GM19324 (cell line): ENCODE results near the gene JAM3.
"Not testable (repeated sequence)": the region's sequence is repeated elsewhere in the genome, so short reads cannot be mapped to it uniquely, and the experiment has no call there.

Experiments used
- ATAC-seq: cut with Tn5 transposase; IDR thresholded peaks from one replicate; pipeline ENCODE4 v1.9.1; 2021; ENCODE audit warnings: mild to moderate bottlenecking, moderate library complexity; ENCODE audit not compliant: unreplicated experiment, low FRiP score

The JAM3 gene

DNA sequence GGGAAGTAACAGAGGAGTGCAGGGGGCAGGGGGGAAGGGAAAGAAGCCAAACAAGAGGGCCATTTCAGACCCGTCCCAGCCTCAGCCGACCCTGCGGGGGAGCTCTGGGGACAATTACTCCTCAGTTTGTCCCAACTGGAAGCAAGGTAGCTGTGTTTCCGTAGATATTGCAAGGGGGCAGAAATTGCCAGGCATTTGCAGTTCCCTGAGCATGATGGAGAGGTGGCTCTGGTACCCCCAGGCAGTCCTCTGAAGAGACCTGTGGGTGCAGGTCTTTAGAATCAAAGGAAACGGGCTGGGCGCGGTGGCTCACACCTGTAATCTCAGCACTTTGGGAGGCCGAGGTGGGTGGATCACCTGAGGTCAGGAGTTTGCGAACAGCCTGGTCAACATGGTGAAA is 13.8 kb upstream of the JAM3 start:
- no peak for ATAC-seq

DNA sequence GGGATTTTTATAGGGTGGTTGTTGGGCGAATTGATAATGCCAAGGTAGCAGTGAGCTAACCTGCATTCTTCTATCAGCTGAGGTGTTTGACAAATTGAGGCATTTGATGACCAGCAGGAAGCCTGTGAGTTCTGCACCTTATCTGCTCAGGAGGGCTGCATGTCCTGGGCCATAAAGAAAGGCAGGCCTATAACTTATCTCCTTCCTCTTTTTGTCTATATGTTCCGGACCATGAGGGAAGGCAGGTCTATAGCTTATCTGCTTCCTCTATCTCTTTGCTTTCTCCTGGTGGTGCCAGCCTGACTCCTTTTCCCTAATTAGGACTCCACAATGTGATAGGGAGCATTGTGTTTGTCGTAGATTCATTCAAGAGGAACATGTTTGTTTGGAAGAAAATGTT is 8.6 kb upstream of the JAM3 start:
- no peak for ATAC-seq

DNA sequence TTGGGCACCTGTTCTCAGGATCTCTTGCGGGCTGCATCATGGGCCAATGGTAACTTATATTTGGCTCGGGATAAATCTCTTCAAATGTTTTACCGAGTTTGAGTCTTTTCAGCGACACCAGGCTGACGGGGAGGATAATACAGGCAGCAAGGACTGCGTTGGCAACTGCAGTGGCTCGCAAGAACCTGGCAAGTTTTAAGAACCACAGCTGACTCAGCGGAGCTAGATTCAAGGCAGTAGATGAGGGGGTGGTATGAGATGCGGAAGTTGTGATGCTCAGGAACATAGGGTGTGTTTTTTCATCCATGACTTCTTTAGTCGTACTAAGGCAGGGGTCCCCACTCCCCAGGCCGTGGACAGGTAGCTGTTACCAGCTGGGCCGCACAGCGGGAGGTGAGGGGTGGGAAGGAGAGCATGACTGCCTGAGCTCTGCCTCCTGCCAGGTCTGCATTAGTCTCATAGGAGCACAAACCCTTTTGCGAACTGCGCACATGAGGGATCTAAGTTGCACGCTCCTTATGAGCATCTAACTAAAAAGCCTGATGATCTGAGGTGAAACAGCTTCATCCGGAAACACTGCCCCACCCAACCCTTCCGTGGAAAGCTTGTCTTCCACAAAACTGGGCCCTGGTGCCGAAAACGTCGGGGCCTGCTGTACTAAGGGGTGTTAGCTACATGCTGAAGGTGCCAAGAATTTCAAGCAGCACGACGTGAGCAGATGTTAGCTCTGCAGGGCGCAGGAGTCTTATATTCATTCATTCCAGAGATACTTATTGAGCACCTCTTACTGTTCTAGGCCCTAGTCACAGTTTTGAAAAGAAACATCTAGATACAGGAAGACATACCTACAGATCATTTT is 6.4 kb upstream of the JAM3 start:
- no peak for ATAC-seq

GRCh38 chr11:134063124-134063495 is 5.8 kb upstream of the JAM3 start:
- ATAC-seq, result no peak

DNA sequence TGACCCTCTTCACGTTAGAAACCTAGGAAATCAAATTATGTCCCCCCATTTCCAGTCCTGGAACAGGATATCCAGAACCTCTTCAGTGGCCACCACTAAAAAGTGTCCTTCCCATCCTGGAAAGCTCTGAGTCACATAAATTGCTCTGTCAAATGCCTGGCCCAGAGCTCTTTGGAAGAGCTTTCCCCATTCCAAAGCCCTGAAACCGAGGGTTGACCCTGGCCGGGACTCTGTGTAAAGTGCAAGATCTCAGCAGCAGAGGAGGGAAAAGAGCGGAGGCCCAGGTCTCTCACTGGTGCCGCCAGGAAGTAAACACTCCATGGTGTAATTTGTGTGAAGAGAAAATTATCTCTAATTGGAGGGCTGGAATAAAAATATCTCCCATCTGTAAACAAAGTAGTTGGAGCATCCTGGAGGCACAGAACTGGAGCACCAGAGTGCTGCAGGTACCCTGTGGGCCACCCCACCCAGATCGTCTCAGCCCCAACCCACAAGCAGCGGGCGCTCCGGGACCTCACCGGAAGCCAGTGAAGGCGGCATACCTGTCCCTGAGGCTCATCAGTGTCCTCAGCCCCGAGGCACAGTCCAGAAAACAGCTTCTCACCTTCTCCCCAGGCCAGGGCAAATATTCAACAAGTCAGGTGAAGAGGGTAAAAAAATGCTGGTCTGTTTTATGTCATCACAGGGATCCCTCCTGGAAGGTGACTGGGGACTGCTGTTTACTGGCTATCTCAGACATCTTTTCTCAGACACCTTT is 4.7 kb upstream of the JAM3 start:
- ATAC-seq, result no peak

DNA sequence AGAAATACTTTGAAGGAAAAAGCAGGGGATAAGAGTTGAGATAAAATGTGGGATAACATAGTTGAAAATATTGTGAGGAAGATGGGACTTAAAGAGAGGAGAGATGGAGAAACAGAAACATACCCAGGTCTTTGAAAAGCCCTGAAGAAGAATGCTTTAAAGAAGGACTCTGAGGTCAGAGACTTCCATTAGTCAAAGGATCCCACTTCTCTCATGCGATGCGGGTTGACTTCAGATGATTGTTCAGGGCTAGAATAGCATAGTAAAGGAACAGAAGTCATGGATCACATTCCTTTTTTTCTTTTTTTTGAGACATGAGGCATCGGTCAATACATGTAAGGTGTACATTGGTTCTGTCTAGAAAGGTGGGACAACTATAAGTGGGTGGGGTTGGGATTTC is 3.5 kb upstream of the JAM3 start:
- no peak for ATAC-seq

DNA sequence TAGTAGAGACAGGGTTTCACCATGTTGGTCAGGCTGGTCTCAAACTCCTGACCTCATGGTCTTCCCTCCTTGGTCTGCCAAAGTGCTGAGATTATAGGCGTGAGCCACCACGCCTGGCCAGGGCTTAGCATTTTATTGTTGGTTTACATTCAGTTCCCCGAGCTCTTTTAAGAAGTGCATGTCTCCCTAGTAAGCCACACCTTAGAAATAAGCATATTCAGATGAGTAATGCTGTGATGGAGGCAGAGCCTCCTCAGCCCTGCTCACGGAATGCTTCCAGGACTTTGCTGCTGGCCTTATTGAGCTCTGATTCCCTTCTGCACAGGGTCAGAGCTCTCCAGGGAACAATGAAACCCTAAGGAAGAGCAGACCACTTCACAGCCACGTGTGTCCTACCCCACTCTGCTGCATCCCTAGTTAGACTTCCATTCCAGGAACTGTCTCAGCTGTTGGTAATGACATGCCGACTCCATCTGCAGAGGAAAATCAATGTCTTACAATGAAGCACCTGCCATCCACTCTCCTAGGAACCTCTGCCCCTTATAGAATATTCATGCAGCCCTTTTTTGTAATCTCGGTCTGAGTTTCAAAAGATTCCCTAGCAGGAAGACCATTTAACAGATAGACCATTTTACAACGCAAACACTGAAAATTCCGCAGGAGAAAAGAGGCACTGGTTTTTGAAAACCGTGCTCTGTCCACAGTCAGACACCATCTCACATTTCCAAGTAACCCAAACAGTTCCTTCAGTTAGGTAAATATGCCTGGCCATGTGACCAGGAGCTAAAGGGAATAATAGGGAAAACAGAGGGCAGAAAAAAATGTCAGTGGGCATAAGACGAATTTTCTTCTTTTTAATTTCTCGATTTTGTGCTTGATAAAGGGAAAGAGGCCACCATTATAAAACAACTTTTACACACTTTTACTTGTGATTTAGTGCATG is 1.7 kb upstream of the JAM3 start:
- ATAC-seq, result no peak

- no peak for ATAC-seq
Measured at GRCh38 chr11:134069426-134070341, 812 bp downstream of the JAM3 start.

DNA sequence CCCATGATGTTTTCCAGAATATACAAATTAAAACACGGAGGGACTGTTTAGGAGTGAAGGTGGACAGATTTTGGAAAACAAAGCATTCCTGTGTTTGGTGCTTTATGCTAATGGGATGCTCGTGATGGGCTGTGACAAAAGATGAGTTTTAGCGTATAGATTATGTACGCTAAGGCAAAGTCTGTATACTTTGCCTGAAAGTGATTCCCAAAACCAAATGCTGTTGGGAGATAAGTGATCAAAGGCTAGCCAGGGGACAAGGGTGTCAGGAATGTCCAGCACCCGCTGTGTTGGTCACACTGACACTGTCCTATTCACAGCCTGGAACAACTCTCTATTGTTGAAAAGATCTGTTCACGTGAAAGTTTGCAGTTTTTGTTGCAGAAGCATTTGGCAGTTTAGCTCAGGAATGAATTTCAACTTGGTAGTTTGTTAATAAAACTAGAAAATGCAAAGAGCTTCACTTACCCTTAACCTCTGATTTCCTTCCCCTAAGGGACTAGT is 1.5 kb downstream of the JAM3 start:
- ATAC-seq, result no peak

GRCh38 chr11:134071306-134071705 is 2.4 kb downstream of the JAM3 start:
- ATAC-seq, result no peak

DNA sequence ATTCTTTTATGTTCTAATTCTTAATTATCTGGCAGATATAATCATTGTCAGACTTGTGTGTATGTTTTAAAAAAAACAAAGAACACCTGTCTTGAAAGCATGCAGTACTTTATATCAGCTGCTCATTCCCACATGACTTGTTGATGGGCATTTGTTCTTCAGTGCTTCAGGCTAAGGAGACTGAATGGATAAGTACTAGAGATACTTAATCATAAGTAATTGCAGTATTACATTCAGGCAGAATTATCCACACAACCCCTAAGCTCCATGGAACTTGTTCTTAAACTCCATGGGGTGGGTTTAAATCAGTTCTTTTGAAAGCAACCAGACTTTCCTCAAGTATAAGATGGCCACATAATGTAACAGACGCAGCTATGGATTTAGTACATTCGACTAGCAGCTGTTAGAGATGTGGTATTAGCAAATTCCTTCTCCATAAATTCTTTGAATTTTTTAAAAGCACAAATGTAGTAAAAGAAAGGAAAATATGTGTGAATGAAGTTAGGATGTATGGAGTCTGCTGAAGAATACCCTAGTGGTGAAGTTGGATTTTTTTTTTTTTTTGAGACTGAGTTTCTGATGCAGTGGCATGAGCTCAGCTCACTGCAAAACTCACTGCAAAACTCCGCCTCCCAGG is 3.0 kb downstream of the JAM3 start:
- ATAC-seq, result no peak

- no peak for ATAC-seq
Measured at GRCh38 chr11:134072844-134073243, 4.0 kb downstream of the JAM3 start.

DNA sequence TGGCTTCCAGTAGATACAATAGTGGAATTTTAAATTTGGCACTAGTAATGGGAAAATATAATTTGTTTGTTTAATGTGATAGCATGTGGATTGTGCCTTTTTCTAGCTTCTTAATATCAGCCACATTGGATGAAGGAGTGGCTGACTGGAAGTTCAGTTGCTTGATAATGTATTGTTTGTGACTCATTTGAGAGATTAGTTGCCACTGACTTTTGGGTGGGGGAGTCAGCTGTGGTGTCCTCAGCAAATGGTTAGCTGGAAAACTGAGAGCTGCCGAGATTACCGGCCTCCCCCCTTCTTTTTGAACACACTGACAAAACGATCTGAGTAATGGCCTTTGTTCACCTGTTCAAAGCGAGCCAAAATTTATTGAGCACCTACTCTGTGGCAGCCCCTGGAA is 5.5 kb downstream of the JAM3 start:
- ATAC-seq, result no peak

DNA sequence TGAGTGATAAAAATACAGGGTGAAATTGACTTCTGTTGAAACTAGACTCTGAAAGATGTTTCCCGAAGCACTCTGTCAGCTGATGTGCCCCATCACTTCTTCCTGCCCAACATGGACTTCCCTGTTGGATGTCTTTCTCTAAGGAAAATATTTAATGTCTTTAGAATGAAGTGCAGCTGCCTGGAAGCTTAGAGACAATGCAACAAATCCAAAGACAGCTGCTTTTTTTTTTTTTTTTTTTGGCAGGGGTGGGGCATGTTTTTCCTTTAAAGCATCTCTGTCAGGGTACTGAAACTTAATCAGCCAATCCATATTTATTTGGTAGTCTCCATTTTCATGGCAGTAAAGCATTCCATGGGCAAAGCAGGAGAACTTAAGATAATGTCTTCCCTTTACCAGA is 5.9 kb downstream of the JAM3 start:
- ATAC-seq, result no peak

GRCh38 chr11:134079317-134079716 is 10.4 kb downstream of the JAM3 start:
- ATAC-seq, result no peak

DNA sequence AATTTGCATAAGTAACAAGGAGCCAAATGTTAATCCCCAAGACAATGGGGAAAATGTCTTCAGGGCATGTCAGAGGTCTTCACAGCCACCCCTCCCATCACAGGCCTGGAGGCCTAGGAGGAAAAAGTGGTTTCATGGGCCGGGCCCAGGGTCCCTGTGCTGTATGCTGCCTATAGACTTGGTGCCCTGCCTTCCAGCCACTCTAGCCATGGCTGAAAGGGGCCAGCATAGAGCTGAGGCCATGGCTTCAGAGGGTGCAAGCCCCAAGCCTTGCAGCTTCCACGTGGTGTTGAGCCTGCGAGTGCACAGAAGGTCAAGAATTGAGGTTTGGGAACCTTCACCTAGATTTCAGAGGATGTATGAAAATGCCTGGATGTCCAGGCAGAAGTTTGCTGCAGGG is 12.4 kb downstream of the JAM3 start:
- not testable (repeated sequence) for ATAC-seq

- no peak for ATAC-seq
Measured at GRCh38 chr11:134082990-134083389, 14.1 kb downstream of the JAM3 start.

GRCh38 chr11:134086376-134086775 is 17.5 kb downstream of the JAM3 start:
- ATAC-seq, result no peak

- not testable (repeated sequence) for ATAC-seq
Measured at GRCh38 chr11:134092006-134092405, 23.1 kb downstream of the JAM3 start.
